ENCODE results near the gene ATP6V1B1.

- TF ChIP-seq CTCF (conservative IDR thresholded peaks at IDR 0.05; ENCODE audit: low read length) (no peak), EZH2phosphoT487 (IDR thresholded peaks at IDR 0.05; ENCODE audit: borderline replicate concordance) (no peak)
Measured at GRCh38 chr2:70916291-70916690, 19.4 kb upstream of the ATP6V1B1 start.

All from Loucy (cell line).